ENCODE results near the gene RFX6.

Gene RFX6

DNA sequence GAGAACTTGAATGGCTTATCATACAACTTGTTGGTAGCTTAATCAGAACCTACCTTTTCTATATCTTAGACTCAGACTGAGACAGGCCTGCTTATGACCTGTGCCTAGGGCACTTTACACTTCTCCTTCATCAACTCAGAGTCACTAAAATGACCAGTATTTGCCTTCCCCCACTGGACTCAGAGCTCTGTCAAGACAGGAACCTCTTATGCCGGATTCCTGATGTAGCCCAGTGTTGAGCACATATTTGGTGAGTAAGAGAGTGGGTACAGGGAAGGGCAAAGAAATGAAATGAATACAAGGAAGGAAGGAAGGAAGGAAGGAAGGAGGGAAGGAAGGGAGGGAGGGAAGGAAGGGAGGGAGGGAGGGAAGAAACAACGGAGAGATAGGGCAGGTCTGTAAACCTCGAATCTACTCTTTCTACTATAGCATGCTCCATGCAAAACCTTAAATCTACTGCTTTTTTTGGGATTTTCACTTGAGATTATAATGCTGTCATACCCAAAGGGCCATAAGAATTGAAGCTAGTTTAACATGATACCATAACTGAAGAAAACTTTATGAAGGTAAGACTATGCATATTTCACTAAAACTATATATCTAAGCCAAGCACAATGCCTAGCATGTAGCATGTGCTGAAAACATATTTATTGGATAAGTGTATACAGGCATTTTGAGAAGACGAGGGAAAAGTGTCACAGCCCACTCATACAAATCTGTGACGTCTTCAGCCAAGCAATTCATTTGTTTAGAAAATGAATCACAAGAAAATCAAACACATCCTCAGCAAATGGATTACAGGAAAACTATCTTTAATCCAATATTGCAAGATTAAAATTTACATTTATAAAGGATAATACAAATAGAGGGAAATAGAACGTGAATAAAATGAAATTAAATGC lies 89.9 kb downstream of the RFX6 start:
- in situ Hi-C loops (cut with HindIII; ENCODE audit: low sequenced_read_pairs): no loop called here

DNA sequence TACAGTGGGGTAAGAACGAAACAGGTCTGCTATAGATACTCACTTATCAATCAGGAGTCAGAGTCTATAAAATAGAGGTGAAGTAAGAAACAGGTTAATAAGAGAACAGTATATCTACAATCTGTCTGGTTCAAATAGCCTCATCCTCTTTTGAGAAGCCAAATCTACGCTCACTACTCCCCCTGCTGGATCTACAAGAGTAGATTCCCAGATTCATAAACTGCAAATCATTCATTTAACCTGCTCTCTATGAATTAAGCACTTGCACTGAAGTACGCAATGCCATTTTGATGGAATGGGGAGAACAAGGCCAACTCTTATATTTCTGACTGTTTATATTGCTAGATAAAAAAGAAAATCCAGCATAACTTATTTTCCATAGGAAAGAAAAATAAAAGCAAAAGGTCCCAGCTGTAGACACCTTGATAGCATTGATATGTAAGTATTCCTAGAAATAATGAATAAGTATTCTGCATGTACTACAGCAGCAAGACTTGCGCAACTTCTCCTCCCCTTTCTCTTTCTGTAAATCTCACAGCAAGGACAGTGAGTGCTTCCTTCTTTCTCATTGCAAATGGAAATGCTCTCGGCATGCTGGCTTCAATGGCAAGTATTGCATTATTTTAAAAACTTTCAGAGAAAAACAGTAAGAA lies 92.3 kb downstream of the RFX6 start:
- in situ Hi-C loops (cut with HindIII; ENCODE audit: low sequenced_read_pairs): no loop called here

DNA sequence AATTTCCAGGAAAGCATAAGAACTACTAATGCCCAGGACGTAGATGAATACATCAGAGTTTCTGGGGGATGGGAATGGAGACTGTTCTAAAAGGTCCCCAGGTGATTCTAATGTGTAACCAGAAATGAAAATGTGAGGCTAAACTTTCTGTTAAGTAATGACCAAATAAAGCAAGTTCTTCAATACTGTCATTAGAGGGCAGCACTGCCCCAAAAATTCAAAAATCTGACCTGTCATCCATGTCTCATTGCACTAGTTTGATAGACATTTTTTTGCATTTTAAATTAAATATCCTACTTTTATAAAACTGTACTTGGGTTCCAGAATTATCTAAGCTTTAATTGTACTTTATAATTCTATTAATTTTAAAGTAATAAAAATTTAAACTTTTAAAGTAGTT lies 94.9 kb downstream of the RFX6 start:
- in situ Hi-C loops (cut with HindIII; ENCODE audit: low sequenced_read_pairs): no loop called here

DNA sequence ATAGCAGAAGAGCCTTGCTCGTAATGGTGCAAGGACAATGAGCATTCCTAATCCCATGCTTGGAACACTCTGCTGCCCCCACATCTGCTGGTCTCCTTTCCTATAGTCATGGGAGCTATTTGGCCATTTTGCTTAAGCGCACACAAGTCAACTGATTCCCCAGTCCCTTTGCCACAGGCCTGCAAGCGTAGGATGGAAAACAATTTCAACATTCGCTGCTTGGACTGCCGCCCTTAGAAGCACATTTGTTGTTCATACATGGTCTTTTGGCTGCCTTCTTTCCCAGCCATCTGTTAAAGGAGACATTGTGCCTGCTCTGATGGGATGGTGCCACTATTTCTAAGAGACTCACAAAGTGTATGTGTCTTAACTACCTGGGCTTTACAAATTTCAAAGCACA lies 96.9 kb downstream of the RFX6 start:
- in situ Hi-C loops (cut with HindIII; ENCODE audit: low sequenced_read_pairs): no loop called here

DNA sequence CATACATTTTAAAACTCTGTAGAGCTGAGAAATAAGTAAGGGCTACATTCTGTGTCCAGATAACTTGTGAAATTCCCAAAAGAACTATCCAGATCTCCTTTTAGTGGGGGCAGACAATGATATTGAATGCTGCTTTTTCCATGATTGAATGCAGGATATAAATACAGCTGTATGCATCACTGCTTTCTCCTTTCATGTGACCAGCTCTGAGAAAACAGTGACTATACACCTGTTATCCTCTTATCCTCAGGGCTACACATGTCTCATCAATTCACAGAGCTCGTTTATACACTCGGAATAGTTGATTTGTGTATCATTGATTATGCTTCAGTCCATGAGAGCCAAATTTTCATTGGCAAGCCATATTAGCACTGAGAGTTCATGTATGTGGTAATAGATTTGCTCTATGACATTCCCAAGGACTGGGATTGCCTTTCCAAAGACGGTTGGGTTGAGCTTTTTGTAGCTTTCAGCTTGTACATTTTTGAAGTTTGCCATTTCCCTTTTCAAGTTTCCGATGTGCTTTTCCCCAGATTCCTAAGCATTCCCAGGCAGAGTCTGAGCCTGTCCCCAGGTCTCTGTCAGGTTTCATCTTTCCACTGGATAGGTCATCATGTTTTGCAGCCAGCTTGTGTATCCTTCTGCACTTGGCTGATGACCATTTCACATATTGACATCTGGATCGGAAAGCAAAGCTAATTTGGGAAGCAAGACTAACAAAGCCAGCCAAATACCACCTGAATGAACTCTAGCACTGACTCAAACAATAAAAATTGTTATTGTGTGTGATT lies 97.7 kb downstream of the RFX6 start:
- in situ Hi-C loops (cut with HindIII; ENCODE audit: low sequenced_read_pairs): no loop called here

DNA sequence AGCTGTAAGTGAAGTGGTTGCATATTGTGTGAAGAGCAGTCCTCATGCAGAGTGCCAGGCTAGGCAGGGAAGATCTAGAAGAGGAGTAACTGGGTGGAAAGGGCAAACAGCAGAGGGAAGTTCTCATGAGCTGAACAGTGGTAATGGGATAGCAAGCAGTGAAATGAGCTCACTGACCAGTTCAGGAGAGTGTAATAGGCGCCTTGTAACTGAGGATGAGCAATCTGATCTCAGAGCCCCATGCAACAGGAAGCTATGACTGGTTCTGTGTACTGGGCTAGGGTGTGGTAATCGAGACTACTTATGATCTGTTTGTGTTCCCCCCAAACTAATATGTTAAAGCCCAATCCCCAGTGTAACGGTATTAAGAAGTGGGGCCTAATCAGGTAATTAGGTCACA lies 98.6 kb downstream of the RFX6 start:
- in situ Hi-C loops (cut with HindIII; ENCODE audit: low sequenced_read_pairs): no loop called here

DNA sequence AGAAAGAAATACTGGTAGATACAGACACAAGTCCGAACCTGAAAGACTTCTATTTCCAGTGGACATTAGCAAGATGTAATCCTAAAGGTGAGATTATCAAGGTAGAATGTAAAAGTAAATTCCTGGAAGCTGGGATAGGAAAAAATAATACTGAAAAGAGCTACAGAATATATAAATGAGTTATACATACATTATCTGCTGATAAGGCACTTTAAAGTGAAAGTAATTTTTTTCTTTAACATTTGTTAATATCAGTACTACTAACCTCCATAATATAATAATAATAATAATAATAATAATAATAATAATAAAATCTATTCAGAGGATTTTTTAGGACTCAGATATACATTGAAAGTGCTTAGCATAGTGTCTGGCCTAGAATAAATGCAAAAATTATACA lies 102.5 kb downstream of the RFX6 start:
- in situ Hi-C loops (cut with HindIII; ENCODE audit: low sequenced_read_pairs): no loop called here

Data from endothelial cell of hepatic sinusoid (primary cell).